K562 treated with DMSO at 1 percent for 4 hours (cell line): ENCODE data around the gene MRPS35. TPM values are rescaled to one million over a fixed set of nuclear protein-coding genes. Genes with fewer than 3 reads are reported as not detected.

ENCODE experiments used
- total RNA-seq: library from RNA; unstranded; fragments of 300-600 nt; gene quantifications from 2 replicates; pipeline ENCODE4 v1.2.3, GENCODE V29; 2022; ENCODE audit not compliant: insufficient read depth

The MRPS35 gene
- total RNA-seq, result 31.5 and 36.7 TPM in 2 replicates

DNA sequence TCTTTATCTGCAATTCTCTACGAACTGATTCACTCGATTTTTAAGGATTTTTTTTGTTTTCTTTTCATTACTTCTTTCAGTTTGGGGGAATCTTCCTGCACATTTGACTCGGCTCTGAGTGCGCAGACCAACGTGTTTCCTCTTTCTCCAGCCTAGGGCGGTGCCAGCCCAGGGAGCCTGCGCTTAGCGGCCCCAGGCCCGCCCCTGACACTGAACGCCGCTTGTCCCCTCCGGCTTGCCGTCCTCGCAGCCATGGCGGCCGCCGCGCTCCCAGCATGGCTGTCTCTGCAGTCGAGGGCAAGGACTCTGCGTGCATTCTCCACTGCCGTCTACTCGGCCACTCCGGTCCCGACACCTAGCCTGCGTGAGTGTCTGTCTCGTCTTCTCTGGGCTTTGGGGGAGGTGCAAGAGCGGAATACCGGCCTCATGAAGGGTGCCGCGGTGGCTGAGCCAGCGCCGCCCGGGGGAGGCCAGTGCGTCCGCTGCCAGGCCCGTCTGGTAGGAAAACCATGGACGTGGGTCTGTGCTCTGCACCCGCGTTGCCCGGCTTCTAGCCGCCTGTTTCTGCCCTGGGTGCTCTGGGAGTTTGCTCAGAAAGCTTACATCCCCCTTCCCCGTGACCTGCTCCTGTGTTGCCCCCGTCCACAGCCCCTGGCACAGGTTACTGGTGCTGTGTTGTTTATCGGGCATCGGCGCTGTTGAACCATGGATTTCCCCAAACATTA is at the start of gene MRPS35:
MRPS35 (plus strand) TSS at position 241 of the 725 bp plus-strand sequence; CDS start at position 253, 12 bp downstream.

DNA sequence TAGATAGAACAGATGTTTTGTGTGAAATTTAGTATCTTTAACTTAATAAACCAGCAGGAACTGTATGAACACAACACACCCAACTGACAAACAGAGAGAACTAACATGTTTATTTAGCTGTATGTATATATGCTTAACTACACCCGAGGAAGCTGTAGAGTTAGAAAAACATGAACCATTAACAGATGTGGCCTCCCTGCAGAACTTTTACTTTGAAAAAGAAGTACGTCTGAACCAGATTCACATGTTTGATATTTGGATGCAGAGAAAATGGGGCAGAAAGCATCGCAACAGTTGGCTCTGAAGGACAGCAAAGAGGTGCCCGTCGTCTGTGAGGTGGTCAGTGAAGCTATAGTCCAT is 14.4 kb upstream of the MRPS35 start, which contains the start of gene REP15:
REP15 (plus strand) TSS at position 155 of the 360 bp plus-strand sequence; CDS start at position 271, 116 bp downstream.

DNA sequence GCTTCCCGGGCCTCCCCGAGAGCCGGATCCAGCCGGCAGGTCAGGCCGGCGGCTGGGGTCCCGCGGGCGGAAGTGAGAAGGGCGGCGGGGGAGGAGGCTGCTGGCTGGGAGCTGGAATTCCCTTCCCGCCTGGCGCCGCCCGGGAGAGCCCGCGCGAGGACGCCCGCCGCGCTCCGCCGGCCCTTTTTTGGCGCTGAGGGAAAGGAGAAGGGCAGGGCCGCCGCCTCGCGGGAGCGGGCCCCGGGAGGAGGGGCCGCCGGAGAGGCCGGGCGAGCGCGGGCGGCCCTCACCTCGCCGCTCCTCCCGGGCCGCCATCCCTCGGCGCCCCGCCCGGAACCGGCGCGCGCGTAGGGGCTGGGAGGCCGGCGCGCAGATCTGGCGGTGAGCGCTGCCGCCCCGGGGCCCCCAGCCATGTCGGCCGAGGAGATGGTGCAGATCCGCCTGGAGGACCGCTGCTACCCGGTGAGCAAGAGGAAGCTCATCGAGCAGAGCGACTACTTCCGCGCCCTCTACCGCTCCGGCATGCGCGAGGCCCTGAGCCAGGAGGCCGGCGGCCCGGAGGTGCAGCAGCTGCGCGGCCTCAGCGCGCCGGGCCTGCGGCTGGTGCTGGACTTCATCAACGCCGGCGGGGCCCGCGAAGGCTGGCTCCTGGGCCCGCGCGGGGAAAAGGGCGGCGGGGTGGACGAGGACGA is 69.4 kb downstream of the MRPS35 start, which contains the start of the genes KLHL42 and MANSC4:
KLHL42 (plus strand) TSS at position 314 of the 692 bp plus-strand sequence; CDS start at position 412, 98 bp downstream.
MANSC4 (minus strand) TSS at position 317 of the 692 bp plus-strand sequence. CDS start 8,960 bp downstream, outside the sequence.

Other genes with a start within 250 kb of the MRPS35 start
- gene PPFIBP1, start 186.6 kb upstream of the MRPS35 start, total RNA-seq, result 1.3 TPM in 1 of 2 replicates, not detected in the other
- gene REP15, start 14.4 kb upstream of the MRPS35 start, total RNA-seq, result not detected in 2 replicates
- gene KLHL42, start 69.4 kb downstream of the MRPS35 start, total RNA-seq, result 5.8 and 6.4 TPM in 2 replicates
- not detected in 2 replicates for gene MANSC4, start 69.4 kb downstream of the MRPS35 start, total RNA-seq